Activated naive CD8-positive, alpha-beta T cell treated with anti-CD3 and anti-CD28 coated beads, Interleukin-2, amount 50 U/mL, for 24 hours (primary cell): ENCODE data around the gene MRRF.

Experiments used
- ATAC-seq: fragments of 150-1000 bp; cut with Tn5 transposase; one replicate; pipeline ENCODE4 v1.10.0; 2021
- DNase-seq: peaks from one replicate; pipeline ENCODE4 v3.0.0; 2021
- H3K27ac Mint-ChIP-seq: one replicate; pipeline ENCODE4 v1.8.0; 2021; ENCODE audit warnings: mild to moderate bottlenecking, mixed read lengths
- H3K27me3 Mint-ChIP-seq: one replicate; pipeline ENCODE4 v1.8.0; 2021; ENCODE audit warnings: mixed read lengths
- H3K36me3 Mint-ChIP-seq: one replicate; pipeline ENCODE4 v1.8.0; 2021; ENCODE audit warnings: low read depth, mixed read lengths
- H3K4me1 Mint-ChIP-seq: one replicate; pipeline ENCODE4 v1.8.0; 2021; ENCODE audit warnings: mixed read lengths
- H3K4me3 Mint-ChIP-seq: one replicate; pipeline ENCODE4 v1.8.0; 2021; ENCODE audit warnings: mild to moderate bottlenecking, moderate library complexity, mixed read lengths
- H3K9me3 Mint-ChIP-seq: one replicate; pipeline ENCODE4 v1.8.0; 2021; ENCODE audit warnings: mixed read lengths

The MRRF gene, protein sequence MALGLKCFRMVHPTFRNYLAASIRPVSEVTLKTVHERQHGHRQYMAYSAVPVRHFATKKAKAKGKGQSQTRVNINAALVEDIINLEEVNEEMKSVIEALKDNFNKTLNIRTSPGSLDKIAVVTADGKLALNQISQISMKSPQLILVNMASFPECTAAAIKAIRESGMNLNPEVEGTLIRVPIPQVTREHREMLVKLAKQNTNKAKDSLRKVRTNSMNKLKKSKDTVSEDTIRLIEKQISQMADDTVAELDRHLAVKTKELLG

DNA sequence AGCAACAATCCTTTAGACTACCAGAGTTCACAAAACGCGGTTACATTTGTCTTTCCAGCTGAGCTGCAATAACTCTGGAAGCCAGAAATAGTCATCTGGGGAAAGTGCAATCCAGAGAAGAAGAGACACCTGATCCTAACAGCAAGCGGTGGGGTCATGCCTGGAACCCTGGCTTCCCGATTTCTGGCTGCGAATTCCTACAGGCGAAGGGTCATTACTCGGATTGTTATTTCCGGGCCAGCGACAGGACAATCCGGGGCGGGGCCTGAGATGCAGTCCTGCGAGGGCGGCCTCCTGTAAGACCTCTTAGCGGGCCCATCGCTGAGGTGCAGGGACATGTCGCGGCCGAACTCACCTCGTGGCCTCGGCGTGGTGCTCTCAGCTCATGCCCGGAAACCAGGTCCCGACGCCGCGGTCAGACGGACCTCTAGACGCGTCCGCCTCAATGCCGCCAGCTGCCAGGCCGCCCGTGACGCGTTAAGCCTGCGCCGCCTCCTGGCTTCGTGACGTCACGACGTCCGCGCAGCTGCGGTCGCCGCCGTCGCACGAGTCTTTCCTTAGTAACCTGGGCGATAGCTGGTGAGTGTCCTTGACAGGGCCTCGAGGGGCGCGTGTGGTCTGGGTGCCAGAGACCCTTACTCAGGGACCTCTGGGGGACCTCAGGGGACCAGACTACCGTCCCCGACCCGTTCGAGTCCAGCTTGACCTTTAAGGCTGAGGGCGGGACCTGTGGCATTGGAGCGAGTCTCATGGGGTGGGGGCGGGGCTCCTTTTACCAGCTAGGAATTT lies at the start of gene MRRF, which contains the start of gene RBM18:
TSS of gene MRRF (plus strand) at position 523 of the 789 bp plus-strand sequence. CDS start 6,010 bp downstream, outside the sequence.
TSS of gene RBM18 (minus strand) at position 481 of the 789 bp plus-strand sequence. CDS start 3,348 bp downstream, outside the sequence.
- peak; percentile 92 for DNase-seq
- peak within 1 kb of the TSS; percentile 99 for H3K27ac Mint-ChIP-seq
- no peaks in the 10 kb centered on the region for H3K27me3 Mint-ChIP-seq
- no peaks in the 10 kb centered on the region for H3K9me3 Mint-ChIP-seq
- peak within 1 kb of the TSS; percentile 98 for H3K4me3 Mint-ChIP-seq
- peak; percentile 90 for ATAC-seq
- peaks cover 61% of the 10 kb centered on the region for H3K4me1 Mint-ChIP-seq
- peaks cover 22% of the 10 kb centered on the region for H3K36me3 Mint-ChIP-seq

DNA sequence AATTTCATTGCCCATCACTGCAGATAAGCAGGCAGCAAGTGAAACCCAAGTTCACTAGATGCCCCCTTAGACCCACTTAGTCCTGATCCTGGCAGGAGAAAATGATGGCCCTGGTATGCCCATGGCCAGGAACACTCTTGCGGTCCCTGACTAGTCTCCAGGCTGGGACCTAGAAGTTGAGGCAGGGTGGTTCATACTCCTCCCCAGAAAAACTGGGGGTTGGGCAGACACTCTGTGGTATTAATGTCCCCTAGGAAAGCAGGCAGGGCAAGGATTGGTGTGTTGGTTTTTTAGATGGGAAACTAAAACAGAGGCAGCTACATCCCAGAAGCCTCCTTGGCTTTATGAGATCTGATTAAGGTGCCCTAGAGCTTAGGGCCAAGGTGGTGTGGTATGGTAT lies 49.0 kb upstream of the MRRF start:
- peaks cover 80% of the 10 kb centered on the region for H3K27me3 Mint-ChIP-seq
- no peak overlapping the region for H3K4me3 Mint-ChIP-seq
- DNase-seq: no peak
- H3K4me1 Mint-ChIP-seq: peaks cover 28% of the 10 kb centered on the region
- no peak for ATAC-seq
- no peaks in the 10 kb centered on the region for H3K36me3 Mint-ChIP-seq
- H3K9me3 Mint-ChIP-seq: no peaks in the 10 kb centered on the region
- no peak overlapping the region for H3K27ac Mint-ChIP-seq

DNA sequence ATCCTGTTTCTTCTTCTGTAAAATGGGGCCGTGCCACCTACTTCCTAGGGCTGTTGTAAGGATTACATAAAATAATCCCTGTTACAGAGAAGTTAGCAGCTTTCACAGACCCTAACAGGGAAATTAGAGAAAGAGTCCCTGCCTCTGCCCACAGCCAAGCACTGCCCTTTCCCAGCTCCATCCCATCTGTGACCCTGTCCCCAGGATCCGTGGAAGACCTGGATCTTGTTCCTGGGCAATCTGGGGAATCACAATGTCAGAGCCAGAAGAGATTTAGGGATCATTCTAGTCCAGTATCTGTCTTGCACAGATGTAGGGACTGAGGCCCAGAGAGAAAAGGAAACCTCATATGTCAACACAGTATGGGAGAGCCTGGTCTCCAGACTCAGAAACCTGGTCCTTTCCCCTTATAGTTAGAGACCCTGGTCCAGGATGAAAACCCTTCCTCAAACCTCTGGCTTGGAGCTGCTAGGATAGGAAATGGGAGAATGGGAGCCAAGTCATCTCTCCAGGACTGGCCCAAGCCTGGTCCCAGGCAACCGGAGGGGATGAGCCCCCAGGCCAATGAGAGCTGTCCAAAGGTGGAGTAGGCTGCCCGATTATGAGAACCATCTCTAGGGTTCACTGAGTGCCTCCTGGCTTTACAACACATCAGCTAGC lies 48.4 kb upstream of the MRRF start:
- no peaks in the 10 kb centered on the region for H3K36me3 Mint-ChIP-seq
- peaks cover 84% of the 10 kb centered on the region for H3K27me3 Mint-ChIP-seq
- H3K4me3 Mint-ChIP-seq: no peak overlapping the region
- no peak for ATAC-seq
- H3K4me1 Mint-ChIP-seq: peaks cover 28% of the 10 kb centered on the region
- no peak overlapping the region for H3K27ac Mint-ChIP-seq
- no peaks in the 10 kb centered on the region for H3K9me3 Mint-ChIP-seq
- DNase-seq: no peak

DNA sequence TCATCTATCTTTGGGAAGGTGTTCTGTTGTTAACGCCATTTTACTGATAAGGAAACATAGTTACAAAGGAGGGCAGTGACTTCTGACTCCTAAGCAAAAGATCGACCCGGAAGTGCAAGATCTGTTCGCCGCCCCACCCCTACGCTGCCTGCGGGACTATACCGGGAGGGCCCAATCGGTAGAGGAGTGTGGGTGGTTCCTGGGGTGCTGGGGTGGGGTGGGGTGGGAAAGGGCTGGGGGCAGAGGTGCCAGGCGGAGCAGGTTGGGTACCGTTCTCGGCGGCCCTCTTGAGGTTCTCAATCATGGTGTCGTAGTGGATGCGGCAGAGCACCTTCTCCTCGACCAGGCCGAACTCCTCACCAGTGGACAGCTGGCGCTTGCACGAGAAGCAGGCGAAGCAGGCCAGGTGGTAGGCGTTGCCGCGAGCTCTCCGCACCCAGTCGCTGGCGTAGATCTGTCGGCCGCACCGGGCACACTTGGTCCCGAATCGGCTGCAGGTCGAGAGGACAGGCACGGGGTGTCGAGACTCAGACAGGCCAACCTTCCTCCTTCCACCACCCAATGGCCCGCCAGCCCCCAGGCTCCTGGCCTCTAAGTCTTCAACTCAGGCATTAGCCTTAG lies 47.8 kb upstream of the MRRF start:
- Mint-ChIP-seq H3K4me3 (no peak overlapping the region), H3K27me3 (peaks cover 84% of the 10 kb centered on the region), H3K36me3 (no peaks in the 10 kb centered on the region), H3K4me1 (peaks cover 28% of the 10 kb centered on the region), H3K9me3 (no peaks in the 10 kb centered on the region), H3K27ac (no peak overlapping the region)
- DNase-seq: no peak
- ATAC-seq: no peak

DNA sequence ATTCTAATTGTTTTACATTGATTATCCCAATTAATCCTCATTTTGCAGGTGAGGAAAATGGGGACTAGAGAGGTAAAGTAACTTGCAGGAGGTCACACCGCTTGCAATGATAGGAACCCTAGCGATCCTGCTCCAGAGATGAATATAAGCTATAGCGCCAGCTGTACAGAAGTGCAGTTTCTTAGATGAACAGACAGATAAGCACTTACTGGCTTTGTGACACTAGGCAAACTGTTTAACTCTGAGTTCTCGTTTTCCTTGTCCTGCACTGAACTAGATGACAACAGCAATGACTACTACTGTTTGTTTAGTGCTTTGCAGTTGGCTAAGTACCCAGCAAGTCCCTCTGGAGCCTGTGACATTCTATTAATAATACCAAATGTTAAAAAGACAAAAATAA lies 47.0 kb upstream of the MRRF start:
- peaks cover 28% of the 10 kb centered on the region for H3K4me1 Mint-ChIP-seq
- H3K27me3 Mint-ChIP-seq: peaks cover 86% of the 10 kb centered on the region
- no peaks in the 10 kb centered on the region for H3K36me3 Mint-ChIP-seq
- H3K4me3 Mint-ChIP-seq: no peak overlapping the region
- no peak overlapping the region for H3K27ac Mint-ChIP-seq
- DNase-seq (no peak), ATAC-seq (no peak)
- H3K9me3 Mint-ChIP-seq: no peaks in the 10 kb centered on the region

DNA sequence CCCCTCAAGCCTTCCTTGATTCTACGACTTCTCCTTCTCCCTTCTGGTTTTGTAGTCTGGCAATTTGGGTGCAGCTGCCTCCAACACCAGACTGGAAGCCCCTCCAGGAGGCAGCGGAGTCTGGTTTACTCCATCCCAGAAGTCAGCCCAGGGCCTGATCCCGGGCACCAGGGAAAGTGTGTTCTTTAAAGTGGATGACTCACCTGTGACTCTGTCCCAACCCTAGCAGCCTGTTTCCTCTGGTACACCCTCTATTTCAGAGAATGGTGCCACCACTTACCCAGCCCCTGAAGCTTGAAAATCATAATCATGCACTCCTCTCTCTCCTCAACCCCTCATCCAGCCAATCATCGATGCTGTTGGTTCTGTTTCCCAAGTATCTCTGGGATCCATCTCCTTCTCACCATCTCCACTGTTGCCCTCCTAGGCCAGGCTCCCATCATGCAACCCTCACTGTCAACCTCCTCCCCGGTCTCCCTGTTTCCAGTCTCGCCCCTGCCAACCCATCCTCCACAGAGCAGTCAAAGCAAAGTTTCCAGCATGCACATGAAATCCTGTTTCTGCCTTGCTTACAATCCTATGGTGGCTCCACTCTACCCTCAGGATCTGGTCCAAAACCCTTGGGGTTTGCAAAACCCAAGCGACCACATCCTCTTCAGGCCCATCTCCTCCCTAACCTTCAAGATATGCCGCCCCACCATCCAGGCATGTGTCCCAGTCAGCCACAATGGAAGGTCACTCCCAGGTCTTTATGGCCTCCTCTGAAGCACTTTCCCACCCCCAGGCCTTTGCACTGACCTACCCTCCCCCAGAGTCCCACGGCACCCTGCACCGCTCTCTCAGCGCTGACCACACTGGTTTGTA lies 46.4 kb upstream of the MRRF start:
- H3K9me3 Mint-ChIP-seq: no peaks in the 10 kb centered on the region
- H3K4me1 Mint-ChIP-seq: peaks cover 24% of the 10 kb centered on the region
- H3K4me3 Mint-ChIP-seq: no peak overlapping the region
- DNase-seq (no peak), ATAC-seq (no peak)
- peaks cover 86% of the 10 kb centered on the region for H3K27me3 Mint-ChIP-seq
- H3K36me3 Mint-ChIP-seq: no peaks in the 10 kb centered on the region
- H3K27ac Mint-ChIP-seq: no peak overlapping the region

DNA sequence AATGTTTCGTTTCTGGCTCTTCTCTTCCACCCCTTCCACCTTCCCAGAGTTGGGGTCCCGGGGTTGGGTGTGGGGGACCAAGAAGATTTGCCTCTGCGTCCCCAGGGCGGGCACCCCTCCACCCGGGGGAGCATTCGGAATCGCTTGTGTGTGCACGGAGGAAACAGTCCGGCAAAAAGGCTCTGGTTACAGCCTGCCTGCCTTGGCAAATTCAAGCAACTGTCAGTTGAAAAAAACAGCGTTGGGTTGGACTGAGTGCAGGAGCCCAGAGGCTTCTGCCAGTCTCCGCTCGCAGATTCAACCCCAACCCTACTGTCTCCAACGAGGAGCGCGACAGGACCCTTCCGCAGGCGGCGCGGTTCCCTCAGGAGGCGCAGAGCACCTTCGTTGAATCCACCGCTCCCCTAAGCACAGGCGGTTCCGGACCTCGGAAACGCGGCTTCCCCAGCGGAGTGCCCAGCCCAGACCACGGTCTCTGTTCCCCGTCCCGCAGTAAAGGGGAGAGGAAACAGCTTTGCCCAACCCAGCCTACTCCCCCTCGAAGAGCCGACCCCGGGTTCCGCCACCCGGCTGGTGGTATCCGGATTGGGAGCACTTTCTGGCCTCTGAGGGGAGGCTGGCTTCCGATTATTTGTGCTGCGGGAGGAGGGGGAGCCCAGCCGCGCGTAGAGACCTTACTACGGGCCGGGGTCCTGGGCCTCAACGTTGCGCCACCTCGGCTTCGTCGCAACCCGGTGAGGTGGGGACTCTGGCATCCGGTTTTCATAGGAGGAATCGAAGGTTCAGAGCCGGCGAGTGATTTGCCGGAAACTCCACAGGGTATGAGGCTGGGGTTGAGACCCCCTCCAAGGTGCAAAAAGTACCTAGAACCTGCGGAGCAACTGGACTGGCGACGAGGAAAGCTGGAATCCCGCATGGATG lies 45.5 kb upstream of the MRRF start:
- H3K36me3 Mint-ChIP-seq: no peaks in the 10 kb centered on the region
- H3K27me3 Mint-ChIP-seq: peaks cover 89% of the 10 kb centered on the region
- no peak for ATAC-seq
- H3K27ac Mint-ChIP-seq: no peak overlapping the region
- DNase-seq: peak; percentile 10
- no peaks in the 10 kb centered on the region for H3K9me3 Mint-ChIP-seq
- peaks cover 22% of the 10 kb centered on the region for H3K4me1 Mint-ChIP-seq
- H3K4me3 Mint-ChIP-seq: peak overlapping the region; percentile 54

DNA sequence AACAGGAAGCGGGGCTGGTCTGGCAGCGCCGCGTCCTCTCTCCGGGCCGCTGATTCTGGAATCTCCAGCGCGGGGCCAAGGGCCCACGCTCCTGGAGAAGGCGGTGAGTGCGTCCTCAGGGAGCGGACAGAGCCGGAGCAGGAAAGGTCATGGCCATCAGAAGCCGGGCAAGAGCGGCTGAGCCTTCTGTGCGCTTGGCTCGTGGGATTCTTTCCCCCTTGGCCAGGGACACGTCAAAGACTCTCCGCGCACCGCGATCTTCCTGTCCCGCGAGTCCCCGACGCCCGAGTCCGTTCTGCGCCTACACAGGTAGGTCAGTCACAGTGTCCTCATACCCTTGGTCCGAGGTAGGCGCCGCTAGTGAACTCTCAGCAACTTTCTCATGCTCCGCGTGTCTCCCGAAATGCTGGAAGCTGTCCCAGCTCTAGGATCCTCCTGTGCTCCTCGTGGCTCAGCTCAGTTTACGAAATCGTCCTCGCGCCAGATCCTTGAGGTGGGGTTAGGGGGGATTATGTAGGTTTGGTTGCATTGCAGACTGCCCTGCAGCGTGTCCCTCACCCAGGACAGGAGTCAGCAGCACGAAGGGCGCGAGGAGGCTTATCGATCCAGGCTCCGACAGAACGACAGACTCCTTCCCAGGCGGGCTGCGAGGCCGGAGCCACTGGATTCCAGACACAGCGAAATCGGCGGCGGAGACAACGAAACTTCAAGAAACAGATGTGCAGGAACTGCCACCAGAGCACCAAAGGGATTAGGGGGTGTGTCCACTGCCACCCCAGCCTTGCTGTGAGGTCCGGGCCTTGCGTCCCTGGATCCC lies 44.6 kb upstream of the MRRF start:
- no peak for DNase-seq
- no peak for ATAC-seq
- Mint-ChIP-seq H3K27ac (no peak overlapping the region), H3K27me3 (peaks cover 88% of the 10 kb centered on the region), H3K4me3 (peak overlapping the region; percentile 54), H3K36me3 (no peaks in the 10 kb centered on the region), H3K9me3 (no peaks in the 10 kb centered on the region), H3K4me1 (peaks cover 20% of the 10 kb centered on the region)

DNA sequence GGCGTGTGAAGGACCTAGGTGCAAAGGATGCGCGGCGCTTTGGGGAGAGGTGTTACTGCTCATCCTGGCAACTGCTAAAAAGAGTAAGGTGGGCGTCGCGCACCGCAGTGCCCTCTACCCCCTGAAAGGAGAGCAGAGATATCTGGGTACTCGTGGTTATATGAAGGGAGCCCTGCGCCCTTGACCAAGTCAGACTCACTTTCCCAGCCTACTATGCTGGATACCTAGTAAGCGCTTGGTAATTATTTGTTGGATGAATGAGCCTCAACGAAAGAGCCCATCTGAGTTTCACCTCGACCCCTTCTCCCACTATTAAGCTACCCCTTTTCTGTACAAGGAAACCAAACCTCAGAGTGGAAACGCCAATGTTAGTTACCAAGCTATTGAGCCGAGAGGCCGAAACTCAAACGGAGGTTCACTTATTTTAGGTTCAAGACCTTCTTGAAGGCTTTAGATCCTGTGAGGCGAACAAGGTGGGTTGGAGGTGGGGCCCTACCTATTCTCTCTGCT lies 44.0 kb upstream of the MRRF start:
- Mint-ChIP-seq H3K9me3 (no peaks in the 10 kb centered on the region), H3K27ac (no peak overlapping the region), H3K4me3 (no peak overlapping the region), H3K4me1 (peaks cover 20% of the 10 kb centered on the region), H3K36me3 (no peaks in the 10 kb centered on the region), H3K27me3 (peaks cover 84% of the 10 kb centered on the region)
- DNase-seq (no peak), ATAC-seq (no peak)

DNA sequence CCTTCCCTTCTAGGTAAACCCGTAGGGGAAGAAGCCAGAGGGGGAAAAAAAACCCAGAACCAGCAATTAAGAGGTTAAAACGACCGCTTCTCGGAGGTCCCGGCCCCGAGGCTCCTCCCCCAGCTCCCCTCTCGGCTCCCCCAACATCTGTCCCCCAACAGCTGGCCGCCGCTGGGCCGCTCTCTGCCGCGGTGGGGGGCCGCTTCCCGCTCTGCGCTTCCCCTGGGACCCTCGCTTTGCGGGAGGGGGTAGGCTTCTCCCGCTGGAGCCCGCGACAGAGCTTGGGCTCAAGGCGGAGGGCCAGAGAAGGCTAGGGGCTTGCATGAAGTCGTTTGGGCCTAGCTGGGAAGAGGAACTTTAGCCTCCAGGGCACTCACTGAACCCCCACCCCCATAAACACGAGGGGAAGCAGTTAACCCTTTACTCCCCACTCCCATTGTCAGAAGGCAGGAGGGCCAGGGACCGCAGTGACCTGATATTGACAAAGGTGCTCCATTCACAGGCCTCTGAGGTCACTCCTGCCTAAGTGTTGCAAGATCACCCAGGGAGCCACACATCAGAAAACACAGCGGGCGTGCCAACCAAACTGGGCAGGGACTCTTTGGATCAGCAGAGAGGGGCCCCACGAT lies 43.4 kb upstream of the MRRF start:
- H3K27ac Mint-ChIP-seq: no peak overlapping the region
- H3K9me3 Mint-ChIP-seq: no peaks in the 10 kb centered on the region
- H3K27me3 Mint-ChIP-seq: peaks cover 85% of the 10 kb centered on the region
- H3K4me1 Mint-ChIP-seq: peaks cover 22% of the 10 kb centered on the region
- no peak for DNase-seq
- ATAC-seq: no peak
- H3K36me3 Mint-ChIP-seq: no peaks in the 10 kb centered on the region
- no peak overlapping the region for H3K4me3 Mint-ChIP-seq

DNA sequence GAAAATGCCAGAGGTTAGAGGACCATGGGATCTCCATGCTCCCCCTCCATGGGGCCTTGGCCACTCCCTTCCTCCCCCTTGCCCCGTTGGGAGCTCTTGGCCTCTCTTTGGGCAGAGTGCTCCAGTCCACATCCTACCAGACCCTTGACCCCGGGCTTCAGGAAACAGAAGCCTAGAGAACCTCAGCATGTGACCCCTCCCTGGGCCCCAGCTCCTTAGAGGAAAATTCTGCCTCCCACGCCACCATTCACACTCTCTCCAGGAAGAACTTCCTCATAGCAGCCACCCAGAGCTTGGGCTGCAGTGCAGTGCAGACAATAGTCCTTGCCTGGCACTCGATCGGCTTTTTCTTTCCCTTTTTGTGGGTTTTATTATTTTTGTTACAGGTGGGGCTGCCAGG lies 41.9 kb upstream of the MRRF start:
- Mint-ChIP-seq H3K27me3 (peaks cover 85% of the 10 kb centered on the region), H3K4me3 (no peak overlapping the region), H3K4me1 (peaks cover 26% of the 10 kb centered on the region), H3K36me3 (no peaks in the 10 kb centered on the region), H3K27ac (no peak overlapping the region), H3K9me3 (no peaks in the 10 kb centered on the region)
- ATAC-seq (no peak), DNase-seq (no peak)

DNA sequence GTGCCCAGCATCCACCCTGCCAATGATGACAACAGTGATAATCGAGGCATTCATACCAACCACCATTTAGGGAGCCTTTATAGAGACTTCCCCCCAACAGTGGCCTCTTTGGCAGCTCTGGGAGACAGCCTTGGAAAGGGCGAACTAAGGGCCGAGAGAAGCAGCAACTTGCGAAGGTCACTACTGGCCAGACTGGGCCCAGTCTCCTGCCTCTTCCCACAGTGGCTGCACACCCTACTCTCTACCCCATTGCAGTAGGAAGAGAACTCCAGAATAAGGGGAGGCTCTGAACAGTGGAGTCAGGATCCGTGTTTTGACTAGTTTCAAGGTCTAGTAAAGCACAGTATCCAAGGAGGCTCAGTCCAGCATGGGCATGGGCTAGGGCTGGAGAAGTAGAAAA lies 41.2 kb upstream of the MRRF start:
- ATAC-seq: no peak
- no peaks in the 10 kb centered on the region for H3K9me3 Mint-ChIP-seq
- H3K27me3 Mint-ChIP-seq: peaks cover 82% of the 10 kb centered on the region
- no peak for DNase-seq
- H3K4me3 Mint-ChIP-seq: no peak overlapping the region
- H3K27ac Mint-ChIP-seq: no peak overlapping the region
- no peaks in the 10 kb centered on the region for H3K36me3 Mint-ChIP-seq
- H3K4me1 Mint-ChIP-seq: peaks cover 20% of the 10 kb centered on the region
